KG1 (cell line): ENCODE measurements around the gene HOXD1.

Experiments used
- DNase-seq: peaks from one replicate; lab custom pipeline; 2025; lab: John Stamatoyannopoulos, UW

Gene HOXD1

DNA sequence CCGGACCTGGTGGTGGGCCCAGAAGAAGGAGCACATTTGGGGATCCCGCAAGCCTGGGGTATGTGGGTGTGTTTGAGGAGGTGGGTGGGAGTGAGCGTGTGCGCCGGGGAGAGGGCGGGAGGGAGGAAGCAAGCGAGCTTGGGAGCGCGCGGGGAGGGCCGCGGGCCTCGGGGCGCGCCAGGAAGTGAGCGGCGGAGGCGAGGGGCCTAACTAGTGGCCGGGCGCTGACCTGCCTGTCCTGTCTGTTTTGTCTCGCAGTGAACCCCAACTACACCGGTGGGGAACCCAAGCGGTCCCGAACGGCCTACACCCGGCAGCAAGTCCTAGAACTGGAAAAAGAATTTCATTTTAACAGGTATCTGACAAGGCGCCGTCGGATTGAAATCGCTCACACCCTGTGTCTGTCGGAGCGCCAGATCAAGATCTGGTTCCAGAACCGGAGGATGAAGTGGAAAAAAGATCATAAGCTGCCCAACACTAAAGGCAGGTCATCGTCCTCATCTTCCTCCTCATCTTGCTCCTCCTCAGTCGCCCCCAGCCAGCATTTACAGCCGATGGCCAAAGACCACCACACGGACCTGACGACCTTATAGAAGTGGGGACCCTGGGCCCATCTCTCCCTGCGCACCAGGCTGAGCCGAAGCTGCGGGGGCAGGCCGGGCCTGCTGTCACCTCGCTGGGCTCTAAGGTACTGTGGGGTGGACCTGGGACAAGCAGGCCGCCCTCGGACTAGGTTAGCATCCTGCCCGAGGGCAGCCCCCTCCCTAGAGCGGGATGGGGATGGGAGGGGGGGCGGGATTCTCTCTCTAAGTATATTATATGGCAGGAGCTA lies 35.9 kb upstream of the HOXD1 start:
- no peak for DNase-seq

DNA sequence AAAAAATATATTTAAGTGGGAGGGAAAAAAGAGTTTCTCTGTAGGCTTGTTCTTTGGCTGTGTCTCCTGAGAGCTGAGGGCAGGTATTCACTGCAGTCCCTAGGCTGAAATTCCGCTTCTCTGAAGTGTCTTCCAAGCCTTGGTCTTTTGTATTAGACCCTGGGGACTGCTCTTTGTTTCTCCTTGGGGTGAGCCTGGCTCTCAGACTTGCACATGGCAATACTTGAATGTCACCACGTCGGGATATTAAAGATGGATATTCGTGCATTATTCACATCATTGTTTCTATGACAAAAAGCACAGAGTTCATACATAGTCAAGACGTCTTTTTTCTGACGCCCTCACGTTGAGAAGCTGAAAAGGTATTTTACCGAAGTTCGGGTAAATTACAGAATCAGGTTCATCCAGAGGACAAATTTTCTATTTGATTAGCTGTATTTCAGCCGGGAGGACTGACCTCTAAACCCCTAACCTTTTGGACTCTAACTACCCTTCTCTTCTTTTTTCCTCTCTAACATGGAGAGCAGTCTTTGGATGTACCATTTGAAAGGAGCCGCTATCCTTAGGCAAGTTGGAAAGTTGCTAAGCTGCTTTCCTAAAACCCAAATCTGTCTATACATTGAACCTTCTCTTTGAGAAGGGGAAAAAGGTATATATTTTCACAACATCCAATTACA lies 33.8 kb upstream of the HOXD1 start:
- DNase-seq = no peak

DNA sequence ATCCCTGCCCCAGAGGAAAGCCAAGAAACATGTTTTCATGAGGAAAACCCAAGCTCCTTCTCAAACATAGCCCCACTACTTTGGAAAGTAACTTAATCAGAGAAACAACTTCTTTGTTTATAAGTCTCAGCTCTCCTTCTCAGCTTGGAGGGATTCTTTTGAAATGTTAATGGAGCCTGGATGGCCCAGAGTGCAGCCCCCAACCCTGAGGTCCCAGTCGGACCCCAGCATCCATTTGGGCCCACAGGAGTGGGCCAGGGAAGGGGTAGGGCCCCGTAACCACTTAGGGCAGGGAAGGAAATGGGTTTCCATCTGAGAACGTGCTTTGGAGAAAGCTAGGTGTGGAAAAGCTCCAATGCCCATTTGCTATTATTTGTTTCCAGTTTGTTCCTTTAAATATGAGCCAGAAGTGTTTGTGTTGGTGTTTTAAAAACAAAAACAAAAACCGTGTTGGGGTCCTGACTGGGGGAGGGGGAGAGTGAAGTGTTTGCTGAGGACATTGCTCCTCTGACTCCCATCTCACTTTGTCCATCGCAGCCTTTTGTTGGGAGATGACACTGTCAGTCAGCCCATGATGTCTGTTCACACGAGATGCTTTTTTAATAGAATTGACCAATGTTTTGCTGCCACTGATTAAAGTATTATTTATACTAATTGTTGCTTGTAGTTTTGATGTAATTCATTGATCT lies 33.0 kb upstream of the HOXD1 start:
- DNase-seq = no peak

DNA sequence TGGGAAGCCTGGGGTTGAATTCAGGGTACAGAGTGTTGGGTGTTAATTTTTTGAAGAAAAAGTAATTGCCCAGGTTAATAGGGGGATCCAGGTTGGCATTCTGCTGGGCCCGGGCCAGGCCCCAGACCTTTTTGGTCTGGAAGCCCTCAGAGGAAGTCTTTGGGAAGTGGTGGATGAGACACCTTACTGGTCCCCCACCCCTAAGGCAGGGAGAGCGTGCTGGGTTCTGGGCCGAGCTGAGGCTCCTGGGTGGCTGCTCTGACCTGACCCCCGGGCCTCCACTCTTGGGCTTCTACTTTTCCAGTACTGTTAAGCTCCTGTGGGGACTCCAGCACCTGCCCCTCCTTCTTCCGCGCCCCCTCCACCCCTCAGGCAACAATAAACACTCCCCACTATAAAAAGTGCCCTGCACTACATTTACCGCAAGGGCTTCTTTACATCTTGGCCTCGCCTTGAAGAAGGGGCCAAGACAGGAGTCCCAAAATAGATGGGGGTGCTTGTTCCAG lies 32.1 kb upstream of the HOXD1 start:
- DNase-seq = no peak

DNA sequence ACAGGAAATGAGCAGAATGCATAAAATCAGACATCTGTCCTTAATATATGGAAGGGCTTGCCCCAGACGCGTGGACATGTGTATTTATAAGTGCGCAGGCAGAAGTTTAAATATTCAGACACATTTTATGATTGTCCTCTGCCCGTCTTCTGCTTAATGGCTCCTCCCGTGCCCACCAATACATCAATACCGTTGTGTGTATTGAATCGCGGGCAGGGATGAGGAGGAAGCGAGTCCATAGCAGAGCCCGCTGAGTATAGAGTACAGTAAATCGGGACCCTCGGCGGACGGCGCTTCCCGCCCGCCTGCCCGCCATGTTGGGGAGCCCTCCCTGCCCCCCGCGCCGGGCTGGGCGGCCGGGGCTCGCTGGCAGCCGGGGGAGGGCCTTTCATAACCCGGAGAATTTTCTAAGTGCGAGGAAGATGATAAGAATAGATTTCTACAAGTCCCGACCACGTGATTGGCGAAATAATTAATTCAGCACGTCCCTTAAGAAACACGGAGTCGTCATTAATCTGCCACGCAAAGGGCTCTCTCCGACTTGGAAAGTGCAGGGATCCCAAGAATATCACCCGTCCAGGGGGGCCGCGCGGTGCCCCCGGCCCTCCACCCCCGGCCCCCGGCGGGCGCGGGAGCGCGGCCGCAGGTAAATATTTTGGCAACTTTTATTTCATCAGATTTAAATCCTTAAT lies 31.5 kb upstream of the HOXD1 start, which contains the start of gene HOXD3:
Gene HOXD3 (plus strand): TSS at position 501 of the 692 bp plus-strand sequence. CDS start 11,808 bp downstream, outside the sequence.
- no peak for DNase-seq

DNA sequence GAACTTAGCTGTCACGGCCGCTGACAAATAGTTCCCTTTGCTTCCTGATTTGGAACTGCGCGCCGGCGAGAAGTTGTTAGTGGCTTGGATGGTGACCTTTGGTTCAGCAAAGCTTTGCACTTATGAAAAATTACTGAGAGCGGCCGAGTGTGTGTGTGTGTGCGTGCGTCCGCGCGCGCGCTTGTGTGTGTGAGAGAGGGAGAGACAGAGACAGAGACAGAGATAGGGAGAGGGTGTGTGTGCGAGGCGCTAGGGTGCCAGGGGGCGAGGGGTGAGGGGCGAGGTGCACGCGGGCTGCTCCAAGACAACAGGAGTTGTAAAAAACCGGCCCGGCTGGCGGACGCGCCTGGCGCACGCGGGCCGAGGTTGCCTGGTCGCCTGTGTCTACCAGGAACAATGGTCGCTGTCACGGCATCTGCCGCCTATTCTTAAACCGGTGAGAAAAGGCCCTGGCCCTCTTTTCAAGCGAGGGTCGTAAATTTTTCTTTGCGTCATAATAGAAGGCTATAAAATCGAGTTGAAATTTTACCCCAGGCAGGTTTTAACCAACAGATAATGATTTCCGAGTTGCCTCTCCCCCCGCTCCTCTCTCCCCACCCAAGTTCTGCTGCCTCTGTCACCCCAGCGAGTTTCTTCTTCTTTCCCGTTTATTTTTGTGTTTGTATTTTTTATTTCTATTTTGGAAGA lies 30.8 kb upstream of the HOXD1 start:
- no peak for DNase-seq

DNA sequence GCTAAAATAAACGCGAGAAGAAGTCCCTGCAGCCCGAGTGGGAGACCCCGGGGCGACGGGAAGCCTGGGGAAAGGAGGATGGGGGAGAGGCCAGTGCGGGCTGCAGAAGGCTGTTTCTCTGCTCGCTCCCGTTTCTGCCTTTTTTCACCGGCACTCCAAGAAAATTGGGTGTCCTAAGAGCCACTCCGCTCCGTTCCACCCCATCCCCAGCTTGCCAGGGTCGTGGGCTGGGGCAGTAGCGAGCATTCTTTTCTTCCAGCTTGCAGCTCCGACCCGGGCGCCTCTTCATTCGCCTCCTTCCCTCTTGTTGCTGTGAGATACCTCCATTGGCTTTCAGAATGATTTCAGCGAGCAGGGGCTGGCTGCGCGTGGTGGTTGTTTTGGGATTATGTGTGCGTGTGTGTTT lies 30.3 kb upstream of the HOXD1 start:
- DNase-seq = no peak

DNA sequence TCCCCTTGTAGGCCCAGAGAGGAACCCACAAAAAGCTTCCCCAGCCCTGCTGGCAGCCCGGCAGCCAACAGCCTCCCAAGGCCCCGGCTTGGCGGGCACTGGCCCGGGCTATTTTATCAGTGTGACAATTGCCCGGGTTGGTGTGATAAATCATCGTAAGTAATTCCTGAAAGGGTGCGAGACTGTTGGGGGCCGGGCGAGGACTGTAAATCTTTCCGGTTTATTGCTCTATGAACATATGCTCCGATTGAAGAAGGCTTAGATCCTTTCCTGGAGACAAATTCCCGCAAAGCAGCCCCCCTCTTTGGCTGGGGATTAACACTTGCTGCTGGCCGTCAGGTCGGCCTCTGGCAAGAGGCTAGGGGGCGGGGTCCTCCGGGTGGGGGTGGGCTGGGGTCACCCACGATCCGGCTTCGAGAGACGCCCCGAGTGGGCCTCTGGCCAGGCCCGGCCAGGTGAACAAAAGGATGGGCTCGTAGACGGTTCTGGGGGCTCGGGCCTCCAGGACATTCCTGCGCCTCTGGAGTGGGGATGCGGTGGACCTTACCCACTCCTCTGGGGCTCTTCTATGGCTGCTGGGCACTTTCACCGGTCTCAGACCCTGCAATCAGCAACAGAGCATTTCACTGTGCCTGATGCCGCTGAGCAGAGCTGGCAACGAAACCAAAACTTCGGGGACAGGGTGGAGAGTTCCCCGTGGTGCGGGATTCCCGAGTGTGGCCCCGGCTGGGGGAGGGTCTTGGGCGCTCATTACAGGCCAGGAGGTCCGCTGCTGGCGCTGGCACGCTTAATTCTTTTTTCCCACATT lies 29.4 kb upstream of the HOXD1 start:
- no peak for DNase-seq

DNA sequence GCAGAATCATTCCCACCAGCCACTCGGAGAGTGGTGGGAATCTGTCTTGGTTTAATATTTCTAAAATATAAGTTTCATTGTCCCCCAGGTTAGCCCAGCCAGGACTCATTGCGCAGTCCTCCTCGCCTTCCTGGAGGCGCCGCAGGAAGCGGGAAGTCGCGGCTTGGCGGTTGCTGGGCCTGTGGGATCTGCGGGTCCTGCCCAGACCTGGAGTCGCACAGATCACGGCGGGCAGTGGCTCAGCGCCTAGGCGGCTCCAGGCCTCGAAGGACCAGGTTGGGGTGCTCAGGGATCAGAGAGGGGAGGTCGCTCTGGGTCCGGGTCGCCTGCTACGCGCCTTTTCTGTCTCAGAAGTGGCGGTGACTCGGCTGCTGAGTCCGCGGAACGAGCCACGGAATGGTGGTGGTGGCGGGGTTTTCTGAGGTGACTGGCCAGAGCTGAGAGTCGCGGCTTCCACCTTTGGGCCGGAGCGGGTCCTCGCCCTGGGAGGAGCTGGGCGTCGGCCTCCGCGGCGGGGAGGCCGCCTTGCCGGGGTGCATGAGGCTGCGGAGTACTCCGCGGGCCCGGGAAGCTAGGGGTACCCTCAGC lies 28.7 kb upstream of the HOXD1 start:
- DNase-seq = no peak

DNA sequence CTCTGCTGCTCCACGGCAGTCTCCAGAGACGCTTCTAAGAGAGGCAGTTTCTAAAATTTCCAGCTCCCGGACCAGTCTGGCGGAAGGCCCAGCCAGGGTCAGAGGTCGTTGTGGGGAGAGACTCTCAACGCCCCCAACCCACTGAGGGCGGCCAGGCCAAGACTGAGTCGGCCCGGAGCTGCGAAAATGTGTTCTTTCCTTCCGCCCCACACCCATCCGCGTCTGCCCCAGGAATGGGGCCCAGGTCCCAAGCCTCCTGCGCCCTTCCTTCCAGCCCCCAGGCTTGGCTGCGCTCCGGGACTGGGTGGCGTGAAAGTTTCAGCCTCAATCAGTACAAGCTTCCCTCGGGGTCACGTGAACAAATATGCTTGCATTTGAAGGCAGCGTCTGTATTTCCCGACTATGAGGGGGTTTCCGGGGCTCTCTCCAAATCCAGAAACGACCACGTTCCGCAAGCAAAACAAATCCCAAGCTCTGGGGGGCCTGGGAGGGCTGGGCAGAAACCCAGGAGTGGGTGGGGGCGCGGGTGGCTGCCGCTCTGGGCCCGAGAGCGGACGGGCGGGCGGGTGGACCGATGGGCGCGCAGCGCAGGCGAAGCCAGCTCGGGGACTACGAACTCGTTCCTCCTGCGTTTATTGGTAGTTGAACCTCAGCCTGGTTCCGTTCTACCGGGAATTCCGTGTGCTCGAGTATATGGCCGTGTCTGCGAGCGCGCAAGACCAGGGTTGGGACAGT lies 28.1 kb upstream of the HOXD1 start:
- DNase-seq = no peak

DNA sequence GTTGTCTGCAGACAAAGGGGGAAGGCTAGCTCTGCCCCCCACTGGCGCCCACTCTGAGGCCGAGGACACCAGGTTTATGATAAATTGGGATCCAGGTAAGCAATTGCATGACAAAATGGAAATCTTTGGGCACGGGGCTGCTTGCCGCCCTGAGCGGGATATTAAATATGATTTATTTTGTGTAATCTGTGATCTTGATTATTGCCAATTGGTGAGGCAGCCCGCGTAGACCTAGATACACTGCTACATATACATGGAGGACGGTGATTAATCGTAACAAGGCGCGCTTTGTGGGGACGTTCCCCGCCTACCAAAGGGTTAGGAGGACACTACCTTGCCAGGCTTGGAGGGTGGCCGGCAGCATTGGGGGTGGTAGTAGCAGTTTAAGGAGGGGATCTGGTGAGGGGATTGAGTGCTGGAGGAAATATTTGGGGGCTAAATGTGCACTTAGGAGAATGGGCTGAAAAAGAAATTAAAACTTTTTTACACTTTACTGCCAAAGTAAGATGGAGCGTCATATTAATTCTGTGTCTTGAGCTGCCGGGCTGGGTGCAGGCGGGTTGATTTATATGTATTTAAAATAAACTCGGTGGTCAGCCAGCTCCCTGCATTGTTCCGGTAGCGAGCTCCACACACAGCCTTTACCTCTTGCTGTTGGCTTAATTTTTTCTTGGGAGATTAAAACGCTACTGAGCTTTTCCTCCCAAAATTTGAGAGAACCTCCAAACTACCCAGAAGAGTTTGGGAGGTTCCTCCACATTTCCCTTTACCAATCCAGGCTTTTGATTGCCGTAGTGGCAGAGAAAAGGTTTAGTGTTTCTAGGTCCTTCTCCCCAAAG lies 27.3 kb upstream of the HOXD1 start:
- no peak for DNase-seq

DNA sequence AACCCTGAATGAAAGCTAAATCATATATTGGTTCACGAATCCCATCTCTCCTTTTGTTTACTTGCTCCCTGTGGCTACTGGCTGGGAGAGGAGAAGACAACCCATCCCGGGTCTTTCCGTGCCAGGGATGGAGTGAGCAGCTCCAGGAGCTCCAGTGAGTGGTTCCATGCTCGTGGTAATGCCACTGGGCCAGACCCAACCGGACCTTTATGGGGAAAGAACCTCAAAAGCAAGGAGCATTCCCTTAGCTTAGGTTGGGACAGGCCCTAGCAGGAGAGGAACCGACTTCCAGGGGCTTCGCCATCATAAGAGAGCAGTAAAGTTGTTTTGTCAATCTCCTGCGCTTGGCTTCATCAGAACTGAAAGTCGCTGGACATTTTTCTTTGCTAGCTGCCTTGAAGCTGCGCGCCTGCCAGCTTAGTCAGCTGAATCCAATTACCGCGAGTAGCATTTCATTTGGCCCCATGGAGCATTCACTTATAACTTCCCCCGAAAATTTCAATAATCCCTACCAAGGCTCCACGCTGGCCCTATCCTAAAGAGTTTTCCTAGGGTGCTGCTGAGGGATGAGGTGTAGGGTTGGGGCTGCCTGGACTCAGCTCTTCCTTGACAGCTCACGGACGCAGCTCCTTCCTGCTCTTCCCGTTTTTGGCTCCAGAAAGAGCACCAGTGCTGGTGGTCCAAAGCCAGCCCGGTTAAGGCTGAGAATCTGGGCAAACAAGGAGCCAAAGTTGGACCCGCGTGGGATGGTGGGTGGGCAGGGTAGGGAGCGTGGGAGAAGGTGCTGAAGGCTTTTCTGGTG lies 26.4 kb upstream of the HOXD1 start:
- DNase-seq = no peak

DNA sequence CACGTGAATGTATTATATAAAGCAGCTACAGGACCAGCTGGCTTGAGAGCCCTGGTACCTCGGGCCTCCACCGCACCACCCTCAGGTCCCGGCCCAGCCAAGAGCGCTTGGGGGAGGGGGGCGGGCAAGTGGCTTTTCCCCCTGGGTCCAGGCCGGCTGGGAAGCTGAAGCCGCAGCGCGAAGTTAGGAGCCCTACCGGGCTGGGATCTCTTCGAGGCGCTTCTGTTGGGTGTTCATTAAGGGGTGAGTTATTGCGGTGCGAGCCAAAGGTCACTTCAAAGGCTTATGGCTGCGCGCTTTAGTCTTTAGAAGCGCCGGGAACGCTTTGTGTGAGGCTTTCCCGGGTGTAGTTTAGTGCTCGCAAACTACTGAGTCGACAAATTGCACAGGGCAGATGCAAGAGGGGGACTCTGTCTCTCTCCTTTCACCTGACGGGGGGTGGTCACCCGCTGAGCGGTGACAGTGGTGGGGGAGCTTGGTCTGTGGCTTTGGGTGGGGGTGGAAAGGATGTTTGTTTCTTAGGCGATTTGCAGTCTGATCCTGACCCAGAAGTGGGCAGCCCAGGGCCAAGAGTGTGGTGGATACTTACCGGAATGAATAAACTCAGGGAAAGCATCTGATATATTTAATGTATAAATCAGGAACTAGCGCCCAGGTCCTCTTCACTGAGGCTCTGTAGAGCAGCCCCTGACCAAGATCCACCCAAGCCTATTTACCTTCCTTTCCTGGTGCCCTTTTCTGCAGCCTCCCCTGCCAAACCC lies 25.4 kb upstream of the HOXD1 start:
- no peak for DNase-seq

DNA sequence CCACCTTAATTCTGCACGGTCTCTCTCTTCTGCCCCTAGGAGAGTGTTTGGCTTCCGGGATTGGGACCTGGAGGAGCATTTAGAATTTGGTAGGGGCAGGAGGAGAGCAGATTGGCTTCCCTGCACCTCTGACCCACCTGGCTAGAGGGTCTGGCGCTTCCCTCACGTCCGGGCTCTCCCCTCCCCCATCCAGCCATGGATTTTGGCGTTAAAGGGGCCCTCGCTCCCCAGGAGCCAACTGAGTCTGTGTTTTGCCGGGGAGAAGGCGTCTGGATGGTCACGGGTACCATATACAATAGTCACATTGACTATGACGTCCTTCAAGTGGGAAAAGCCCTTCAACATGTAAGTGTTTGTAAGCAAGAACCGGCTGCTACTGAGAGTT lies 24.8 kb upstream of the HOXD1 start:
- DNase-seq = no peak

DNA sequence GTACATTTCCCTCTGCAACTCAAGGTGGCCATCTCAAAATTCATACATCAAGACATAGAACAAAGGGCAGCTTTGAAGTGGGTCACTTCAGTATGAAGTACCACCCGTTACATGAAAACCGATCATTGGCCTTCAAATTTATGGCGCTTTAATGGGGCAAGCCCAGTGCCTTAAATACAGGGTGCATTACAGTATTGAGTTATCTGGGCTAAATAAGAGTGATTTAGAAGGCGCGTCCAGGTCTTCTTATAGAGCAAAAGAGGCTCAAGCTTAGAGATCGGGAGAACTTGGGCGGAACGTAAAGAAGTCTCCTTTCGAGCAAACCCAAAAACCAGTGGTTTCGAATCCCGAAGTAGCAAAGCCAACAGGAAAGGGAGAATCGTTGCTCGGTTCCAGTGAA lies 24.3 kb upstream of the HOXD1 start:
- DNase-seq = no peak

DNA sequence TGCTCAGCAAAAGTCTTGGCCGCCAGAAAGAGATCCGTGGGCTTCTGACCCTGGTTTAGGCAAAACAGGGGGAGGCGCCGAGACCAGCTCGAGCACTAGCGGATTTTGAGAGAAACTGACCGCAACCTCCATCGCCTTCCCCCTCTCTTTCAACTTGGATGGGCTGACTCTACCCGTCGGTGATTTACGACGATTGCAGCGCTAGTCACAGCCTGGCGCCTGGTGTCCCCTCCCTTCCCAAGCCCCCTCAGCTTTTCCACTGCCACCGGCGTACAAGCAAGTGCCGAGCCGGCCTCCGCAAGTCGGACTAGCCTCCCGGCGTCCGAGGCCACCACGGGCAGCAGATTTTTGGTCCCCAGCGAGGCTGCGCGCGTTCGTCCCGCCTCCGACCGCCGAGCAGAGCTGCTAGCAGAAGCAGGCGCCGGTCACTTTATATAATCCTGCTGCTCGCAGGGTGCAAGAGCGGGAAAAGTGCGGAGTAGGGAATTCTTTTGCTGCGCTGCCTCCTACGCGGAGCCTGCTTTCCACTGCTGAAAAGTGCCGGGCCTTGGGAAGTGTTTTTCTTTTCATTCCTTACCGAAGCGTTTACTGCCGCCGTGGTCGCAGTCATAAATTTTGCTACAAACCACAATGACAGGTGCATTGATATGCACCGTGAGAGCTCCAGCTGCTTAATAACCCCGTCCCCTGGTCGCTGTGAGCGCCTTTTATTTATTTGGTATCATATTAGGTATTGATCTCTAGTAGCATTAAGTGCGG lies 23.7 kb upstream of the HOXD1 start:
- no peak for DNase-seq
